Ishikawa (cell line): ENCODE data around the gene DOK3.

ENCODE experiments used
- EGR1 ChIP-seq: IDR thresholded peaks from 2 replicates; pipeline ENCODE4 v1.6.1; 2012
- TAF1 ChIP-seq: IDR thresholded peaks from 2 replicates; pipeline ENCODE4 v1.6.1; 2012; ENCODE audit warnings: low read depth, mild to moderate bottlenecking
- YY1 ChIP-seq: IDR thresholded peaks from 2 replicates; pipeline ENCODE4 v1.6.1; 2012; ENCODE audit warnings: low read depth

DNA sequence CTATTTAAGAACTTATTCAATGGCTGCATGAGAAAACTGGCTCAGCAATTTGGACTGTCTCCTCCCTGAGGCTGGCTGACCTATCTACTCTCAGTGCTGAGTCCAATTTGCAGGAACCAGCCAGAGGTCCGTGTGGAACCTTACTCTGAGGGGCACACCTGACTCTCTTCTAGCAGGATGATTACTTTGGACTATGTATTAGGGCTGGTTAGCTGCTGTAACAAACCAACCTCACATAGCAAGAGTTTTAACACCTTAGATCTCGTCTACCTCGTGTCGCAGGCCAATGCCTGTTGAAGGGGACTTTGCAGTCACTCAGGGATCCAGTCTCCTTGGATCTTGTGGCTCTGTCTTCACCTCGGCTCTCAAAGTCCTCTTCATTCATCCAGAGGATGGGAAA is 48.2 kb upstream of the DOK3 start:
- TF ChIP-seq TAF1 (no peak), EGR1 (no peak), YY1 (no peak)
